Left ventricle myocardium inferior (tissue), 1 donor: Measurements from ENCODE around the gene EHD1. TPM values are rescaled to one million over a fixed set of nuclear protein-coding genes. Genes with fewer than 3 reads are reported as not detected.
A peak's percentile ranks its signal among the peaks of the same experiment; 100 is the strongest.

ENCODE experiments used
- DNase-seq: peaks from one replicate; pipeline ENCODE4 v3.0.0-alpha.2; 2020
- H3K27ac ChIP-seq: fragments of 200-600 bp; replicated peaks from 2 replicates; pipeline ENCODE4 v1.8.0; 2021
- H3K27me3 ChIP-seq: fragments of 200-600 bp; 2 replicates; pipeline ENCODE4 v1.8.0; 2021; ENCODE audit warnings: low read depth
- H3K36me3 ChIP-seq: fragments of 200-600 bp; 2 replicates; pipeline ENCODE4 v1.8.0; 2021
- H3K4me1 ChIP-seq: fragments of 200-600 bp; 2 replicates; pipeline ENCODE4 v1.8.0; 2021
- H3K4me3 ChIP-seq: fragments of 200-600 bp; 2 replicates; pipeline ENCODE4 v1.8.0; 2021; ENCODE audit warnings: mild to moderate bottlenecking, moderate library complexity
- H3K9me3 ChIP-seq: fragments of 200-600 bp; replicated peaks from 2 replicates; pipeline ENCODE4 v1.8.0; 2021
- intact Hi-C: fragments of 100-400 bp; cut with micrococcal nuclease; formaldehyde crosslinking; loops from one replicate; pipeline ENCODE4 v1.11.0; 2022
- total RNA-seq: library from RNA; stranded (reverse); fragmentation: NEBNext Ultra II Directional; extraction: Animal tissue kit (Norgen Biotek cat#: 25700); gene quantifications from one replicate; pipeline ENCODE4 v1.2.1, GENCODE V29; 2021
- TF ChIP-seq, protein P1 (sequence below): fragments of 200-600 bp; IDR thresholded peaks from 2 replicates; pipeline ENCODE4 v1.8.0; 2021; ENCODE audit warnings: antibody characterized with exemption, mild to moderate bottlenecking, borderline replicate concordance
- donor health status: DM: no; HTN: yes; CAD: no; lungs with severe emphysema.

EHD1 gene
- total RNA-seq, 1 donor from 2014 or later, result 40.3 TPM

DNA sequence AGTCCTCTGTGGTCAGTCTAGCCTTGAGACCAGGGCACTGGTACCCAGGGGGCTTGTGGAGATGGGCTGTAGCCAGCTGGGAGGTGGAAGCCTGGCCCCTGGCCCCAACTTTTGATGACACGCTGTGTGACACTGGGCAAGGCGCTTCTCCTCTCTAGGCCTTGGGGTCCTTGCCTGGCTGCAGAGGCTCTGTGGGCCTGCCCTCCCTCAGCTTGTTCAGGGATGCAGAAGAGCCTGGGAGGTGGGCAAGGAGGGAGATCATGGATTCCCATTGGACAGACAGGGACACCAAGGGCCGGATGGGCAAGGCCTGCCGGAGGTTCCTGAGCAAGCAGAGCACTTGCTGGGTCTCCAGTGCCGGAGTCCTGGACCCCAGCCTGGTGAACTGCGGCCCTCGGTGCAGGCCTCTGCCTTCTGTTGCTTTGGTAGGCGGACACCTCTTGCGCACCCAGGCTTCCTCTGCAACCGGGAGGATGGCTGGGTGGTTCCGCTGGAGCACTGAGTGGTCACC, 44.8 kb upstream of the EHD1 start:
- Histone ChIP-seq H3K36me3 (peaks cover 18% of the 10 kb centered on the region), H3K27me3 (no peaks in the 10 kb centered on the region), H3K4me3 (peak overlapping the region; percentile 96), H3K27ac (peak overlapping the region; percentile 94), H3K4me1 (peaks cover 58% of the 10 kb centered on the region), H3K9me3 (no peaks in the 10 kb centered on the region)
- DNase-seq, result no peak
- TF ChIP-seq, protein P1, sequence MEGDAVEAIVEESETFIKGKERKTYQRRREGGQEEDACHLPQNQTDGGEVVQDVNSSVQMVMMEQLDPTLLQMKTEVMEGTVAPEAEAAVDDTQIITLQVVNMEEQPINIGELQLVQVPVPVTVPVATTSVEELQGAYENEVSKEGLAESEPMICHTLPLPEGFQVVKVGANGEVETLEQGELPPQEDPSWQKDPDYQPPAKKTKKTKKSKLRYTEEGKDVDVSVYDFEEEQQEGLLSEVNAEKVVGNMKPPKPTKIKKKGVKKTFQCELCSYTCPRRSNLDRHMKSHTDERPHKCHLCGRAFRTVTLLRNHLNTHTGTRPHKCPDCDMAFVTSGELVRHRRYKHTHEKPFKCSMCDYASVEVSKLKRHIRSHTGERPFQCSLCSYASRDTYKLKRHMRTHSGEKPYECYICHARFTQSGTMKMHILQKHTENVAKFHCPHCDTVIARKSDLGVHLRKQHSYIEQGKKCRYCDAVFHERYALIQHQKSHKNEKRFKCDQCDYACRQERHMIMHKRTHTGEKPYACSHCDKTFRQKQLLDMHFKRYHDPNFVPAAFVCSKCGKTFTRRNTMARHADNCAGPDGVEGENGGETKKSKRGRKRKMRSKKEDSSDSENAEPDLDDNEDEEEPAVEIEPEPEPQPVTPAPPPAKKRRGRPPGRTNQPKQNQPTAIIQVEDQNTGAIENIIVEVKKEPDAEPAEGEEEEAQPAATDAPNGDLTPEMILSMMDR, result no peak
- intact Hi-C loops, result no loop called here

DNA sequence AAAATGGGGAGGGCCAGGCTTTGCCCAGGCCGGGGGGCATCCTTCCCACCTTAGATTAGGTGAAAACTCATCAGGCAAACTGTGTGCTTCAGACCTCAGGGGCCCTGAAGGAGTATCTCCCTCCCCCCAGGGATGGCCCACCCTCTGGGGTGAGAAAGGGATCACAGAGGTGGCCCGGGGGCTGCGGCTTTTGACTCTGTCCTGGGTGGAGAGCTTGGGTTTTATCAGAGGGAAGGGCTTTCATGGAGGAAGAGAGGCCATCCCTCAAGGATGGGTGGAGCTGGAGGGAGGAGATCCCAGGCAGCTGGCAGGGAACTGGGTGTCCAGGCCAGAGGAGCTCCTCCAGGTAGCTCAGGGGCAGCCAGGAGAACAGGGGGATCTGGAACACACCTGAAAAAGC, 43.0 kb upstream of the EHD1 start:
- TF ChIP-seq, protein P1, result no peak
- no peaks in the 10 kb centered on the region for H3K9me3 ChIP-seq
- H3K27ac ChIP-seq, result no peak overlapping the region
- no peaks in the 10 kb centered on the region for H3K27me3 ChIP-seq
- H3K4me1 ChIP-seq, result peaks cover 68% of the 10 kb centered on the region
- DNase-seq, result no peak
- H3K36me3 ChIP-seq, result no peaks in the 10 kb centered on the region
- intact Hi-C loops, result no loop called here
- no peak overlapping the region for H3K4me3 ChIP-seq

DNA sequence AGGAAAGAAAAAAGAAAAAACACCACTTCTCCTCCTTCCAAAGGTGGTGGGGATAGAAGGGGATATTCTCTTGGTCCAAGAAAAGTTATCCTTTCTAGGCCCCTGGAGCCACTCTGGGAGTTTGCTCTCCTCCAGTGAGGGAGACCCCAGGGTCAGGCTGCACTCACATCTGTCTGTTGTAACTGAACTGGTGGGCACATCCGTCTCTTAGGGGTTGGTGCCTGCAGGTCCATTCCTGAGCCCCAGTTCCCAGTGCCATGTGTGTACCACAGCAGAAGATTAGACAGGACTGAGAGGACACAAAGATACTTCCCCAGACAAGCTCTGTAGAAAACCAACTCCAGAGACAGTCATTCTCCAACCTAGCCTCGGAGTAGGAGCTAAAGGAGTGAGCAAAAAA, 41.7 kb upstream of the EHD1 start:
- intact Hi-C loops, result no loop called here
- peak overlapping the region; percentile 86 for H3K27ac ChIP-seq
- H3K9me3 ChIP-seq, result no peaks in the 10 kb centered on the region
- peaks cover 68% of the 10 kb centered on the region for H3K4me1 ChIP-seq
- TF ChIP-seq, protein P1, result no peak
- H3K4me3 ChIP-seq, result no peak overlapping the region
- no peaks in the 10 kb centered on the region for H3K36me3 ChIP-seq
- DNase-seq, result no peak
- H3K27me3 ChIP-seq, result no peaks in the 10 kb centered on the region

DNA sequence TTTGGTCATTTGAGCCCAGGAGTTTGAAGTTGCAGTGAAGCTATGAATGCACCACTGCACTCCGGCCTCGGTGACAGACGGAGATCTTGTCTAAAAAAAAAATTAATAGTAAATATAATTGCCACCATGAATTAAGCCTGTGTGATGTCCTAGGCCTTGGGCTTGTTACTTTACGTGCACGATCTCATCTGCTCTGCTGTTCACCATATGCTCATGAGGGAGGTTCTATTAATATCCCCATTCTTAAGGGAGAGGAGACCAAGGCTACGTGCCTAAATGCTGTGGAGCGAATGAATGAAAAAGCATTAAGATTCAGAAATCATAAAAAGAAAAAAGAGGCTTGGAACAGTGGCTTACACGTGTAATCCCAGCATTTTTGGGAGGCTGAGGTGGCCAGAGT, 41.2 kb upstream of the EHD1 start:
- H3K27ac ChIP-seq, result peak overlapping the region; percentile 86
- intact Hi-C loops, result no loop called here
- H3K27me3 ChIP-seq, result no peaks in the 10 kb centered on the region
- DNase-seq, result no peak
- H3K36me3 ChIP-seq, result no peaks in the 10 kb centered on the region
- H3K9me3 ChIP-seq, result no peaks in the 10 kb centered on the region
- H3K4me1 ChIP-seq, result peaks cover 63% of the 10 kb centered on the region
- TF ChIP-seq, protein P1, result no peak
- H3K4me3 ChIP-seq, result no peak overlapping the region

DNA sequence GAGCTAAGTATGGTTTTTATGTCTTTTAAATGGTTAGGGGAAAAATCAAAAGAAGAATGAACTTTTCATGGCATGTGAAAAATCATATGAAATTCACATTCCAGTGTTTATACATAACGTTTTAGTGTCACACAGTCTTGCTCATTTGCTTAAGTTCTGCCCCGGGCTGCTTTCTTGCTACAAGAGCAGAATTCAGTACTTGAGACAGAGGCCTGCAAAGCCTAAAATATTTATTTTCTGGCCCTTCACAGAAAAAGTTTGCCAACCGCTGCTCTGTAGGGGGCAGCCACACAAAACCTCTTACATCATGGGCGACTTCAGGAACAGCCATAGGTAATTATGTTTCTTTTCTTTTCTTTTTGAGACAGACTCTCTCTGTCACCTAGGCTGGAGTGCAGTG, 39.6 kb upstream of the EHD1 start:
- Histone ChIP-seq H3K27me3 (no peaks in the 10 kb centered on the region), H3K4me1 (peaks cover 49% of the 10 kb centered on the region), H3K27ac (peak overlapping the region; percentile 86), H3K9me3 (no peaks in the 10 kb centered on the region), H3K4me3 (peak overlapping the region; percentile 75), H3K36me3 (peaks cover 13% of the 10 kb centered on the region)
- intact Hi-C loops, result no loop called here
- no peak for DNase-seq
- TF ChIP-seq, protein P1, result no peak

DNA sequence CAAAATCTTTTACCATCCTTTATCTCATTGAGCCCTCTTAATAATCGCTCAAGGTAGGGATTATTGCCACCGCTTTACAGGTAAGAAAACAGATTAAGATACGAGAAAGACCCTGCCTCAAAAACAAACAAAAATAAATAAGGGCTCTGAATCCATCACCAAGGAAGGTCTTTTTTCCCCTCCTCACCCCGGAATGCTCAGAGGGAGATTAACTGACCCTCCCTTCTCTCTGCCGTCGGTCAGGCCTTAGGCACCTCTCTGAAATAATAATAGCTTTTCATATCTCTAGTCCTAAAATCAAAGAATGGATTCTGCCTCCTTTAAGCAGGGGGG, 39.2 kb upstream of the EHD1 start:
- peak overlapping the region; percentile 86 for H3K27ac ChIP-seq
- intact Hi-C loops, result no loop called here
- H3K27me3 ChIP-seq, result no peaks in the 10 kb centered on the region
- TF ChIP-seq, protein P1, result no peak
- peak overlapping the region; percentile 75 for H3K4me3 ChIP-seq
- no peak for DNase-seq
- H3K4me1 ChIP-seq, result peaks cover 48% of the 10 kb centered on the region
- H3K9me3 ChIP-seq, result no peaks in the 10 kb centered on the region
- H3K36me3 ChIP-seq, result peaks cover 17% of the 10 kb centered on the region
